ENCODE data around the gene FBXW4. TPM values are rescaled to one million over a fixed set of nuclear protein-coding genes. Genes with fewer than 3 reads are reported as not detected.

Gene FBXW4
- total RNA-seq, 6 donors from 2014 or later, result 75.2 to 223 (median 88.5) TPM

- Histone ChIP-seq H3K9me3 (no peaks in the 10 kb centered on the region), H3K27me3 (no peaks in the 10 kb centered on the region), H3K36me3 (peaks cover 9 to 83% (median 50%) of the 10 kb centered on the region in 4 donors), H3K4me1 (no peaks in the 10 kb centered on the region), H3K4me3 (no peak overlapping the region), H3K27ac (no peak overlapping the region)
- no peak for DNase-seq
- peak in 1 of 2 donors; percentile 92 for ATAC-seq (ENCODE audit: low FRiP score in 2 of 2)
- TF ChIP-seq POLR2A (IDR thresholded peaks at IDR 0.05), result no peak
- no peak for TF ChIP-seq CTCF (IDR thresholded peaks at IDR 0.05)
- no peak for TF ChIP-seq POLR2AphosphoS5 (IDR thresholded peaks at IDR 0.05)
- TF ChIP-seq EP300 (IDR thresholded peaks at IDR 0.05), result no peak
- WGBS, 2 donors, result 72 to 85% methylated on average over 6 of the region's 6 CpGs
Measured at GRCh38 chr10:101655570-101655969, 39.4 kb downstream of the FBXW4 start.

GRCh38 chr10:101653536-101653935 lies 41.4 kb downstream of the FBXW4 start:
- DNase-seq, result no peak
- Histone ChIP-seq H3K27me3 (no peaks in the 10 kb centered on the region), H3K4me1 (no peaks in the 10 kb centered on the region), H3K9me3 (no peaks in the 10 kb centered on the region), H3K4me3 (no peak overlapping the region), H3K27ac (no peak overlapping the region), H3K36me3 (peaks cover 0 to 81% (median 38%) of the 10 kb centered on the region in 4 donors)
- 95% methylated on average over 8 of the region's 8 CpGs for WGBS, 2 donors
- no peak for TF ChIP-seq CTCF (IDR thresholded peaks at IDR 0.05)
- no peak for TF ChIP-seq POLR2A (IDR thresholded peaks at IDR 0.05)
- TF ChIP-seq EP300 (IDR thresholded peaks at IDR 0.05), result no peak
- no peak for TF ChIP-seq POLR2AphosphoS5 (IDR thresholded peaks at IDR 0.05)
- no peak for ATAC-seq (ENCODE audit: low FRiP score in 2 of 2)

GRCh38 chr10:101651336-101651735 lies 43.6 kb downstream of the FBXW4 start:
- H3K27me3 ChIP-seq, result no peaks in the 10 kb centered on the region
- no peak overlapping the region for H3K4me3 ChIP-seq
- H3K9me3 ChIP-seq, result no peaks in the 10 kb centered on the region
- H3K36me3 ChIP-seq, result peaks cover 0 to 76% (median 31%) of the 10 kb centered on the region in 4 donors
- H3K27ac ChIP-seq, result no peak overlapping the region
- no peaks in the 10 kb centered on the region for H3K4me1 ChIP-seq
- TF ChIP-seq POLR2A (IDR thresholded peaks at IDR 0.05), result no peak
- TF ChIP-seq POLR2AphosphoS5 (IDR thresholded peaks at IDR 0.05), result no peak
- TF ChIP-seq CTCF (IDR thresholded peaks at IDR 0.05), result no peak
- TF ChIP-seq EP300 (IDR thresholded peaks at IDR 0.05), result no peak
- 81 to 82% methylated on average over 5 of the region's 5 CpGs for WGBS, 2 donors
- DNase-seq (no peak), ATAC-seq (ENCODE audit: low FRiP score in 2 of 2) (no peak)

GRCh38 chr10:101650863-101651262 lies 44.1 kb downstream of the FBXW4 start:
- Histone ChIP-seq H3K4me3 (no peak overlapping the region), H3K36me3 (peaks cover 0 to 76% (median 30%) of the 10 kb centered on the region in 4 donors), H3K27me3 (no peaks in the 10 kb centered on the region), H3K9me3 (no peaks in the 10 kb centered on the region), H3K27ac (no peak overlapping the region), H3K4me1 (no peaks in the 10 kb centered on the region)
- TF ChIP-seq POLR2AphosphoS5 (IDR thresholded peaks at IDR 0.05), result no peak
- TF ChIP-seq CTCF (IDR thresholded peaks at IDR 0.05), result no peak
- TF ChIP-seq POLR2A (IDR thresholded peaks at IDR 0.05), result no peak
- no peak for TF ChIP-seq EP300 (IDR thresholded peaks at IDR 0.05)
- DNase-seq (peak in 1 of 2 donors; percentile 15), ATAC-seq (ENCODE audit: low FRiP score in 2 of 2) (no peak)
- 91 to 92% methylated on average over 15 of the region's 15 CpGs for WGBS, 2 donors

GRCh38 chr10:101649525-101650085 lies 45.4 kb downstream of the FBXW4 start:
- H3K9me3 ChIP-seq, result no peaks in the 10 kb centered on the region
- peaks cover 0 to 70% (median 26%) of the 10 kb centered on the region in 4 donors for H3K36me3 ChIP-seq
- H3K27ac ChIP-seq, result no peak overlapping the region
- TF ChIP-seq POLR2A (IDR thresholded peaks at IDR 0.05) (no peak), EP300 (IDR thresholded peaks at IDR 0.05) (no peak), POLR2AphosphoS5 (IDR thresholded peaks at IDR 0.05) (no peak), CTCF (IDR thresholded peaks at IDR 0.05) (no peak)
- no peak overlapping the region for H3K4me3 ChIP-seq
- no peaks in the 10 kb centered on the region for H3K4me1 ChIP-seq
- WGBS, 2 donors, result 92 to 98% methylated on average over 5 of the region's 5 CpGs
- no peaks in the 10 kb centered on the region for H3K27me3 ChIP-seq
- ATAC-seq (ENCODE audit: low FRiP score in 2 of 2) (no peak), DNase-seq (no peak)

Data from upper lobe of left lung (tissue), 6 donors.